DND-41 (cell line): ENCODE measurements around the gene PACRG.

Experiments used
- EZH2 ChIP-seq: IDR thresholded peaks from 3 replicates; pipeline ENCODE4 v1.6.1; 2012; ENCODE audit warnings: borderline replicate concordance, low read depth, mild to moderate bottlenecking, moderate library complexity, low read length, inconsistent platforms; ENCODE audit not compliant: severe bottlenecking
- TF ChIP-seq, protein P1 (sequence below): IDR thresholded peaks from 2 replicates; pipeline ENCODE4 v1.5.1; 2012; ENCODE audit warnings: borderline replicate concordance, low read length, moderate library complexity, mild to moderate bottlenecking; ENCODE audit not compliant: poor library complexity, severe bottlenecking; ENCODE audit errors: extremely low read depth

GRCh38 chr6:163182696-163183095 is 454.9 kb downstream of the PACRG start:
- TF ChIP-seq, protein P1, sequence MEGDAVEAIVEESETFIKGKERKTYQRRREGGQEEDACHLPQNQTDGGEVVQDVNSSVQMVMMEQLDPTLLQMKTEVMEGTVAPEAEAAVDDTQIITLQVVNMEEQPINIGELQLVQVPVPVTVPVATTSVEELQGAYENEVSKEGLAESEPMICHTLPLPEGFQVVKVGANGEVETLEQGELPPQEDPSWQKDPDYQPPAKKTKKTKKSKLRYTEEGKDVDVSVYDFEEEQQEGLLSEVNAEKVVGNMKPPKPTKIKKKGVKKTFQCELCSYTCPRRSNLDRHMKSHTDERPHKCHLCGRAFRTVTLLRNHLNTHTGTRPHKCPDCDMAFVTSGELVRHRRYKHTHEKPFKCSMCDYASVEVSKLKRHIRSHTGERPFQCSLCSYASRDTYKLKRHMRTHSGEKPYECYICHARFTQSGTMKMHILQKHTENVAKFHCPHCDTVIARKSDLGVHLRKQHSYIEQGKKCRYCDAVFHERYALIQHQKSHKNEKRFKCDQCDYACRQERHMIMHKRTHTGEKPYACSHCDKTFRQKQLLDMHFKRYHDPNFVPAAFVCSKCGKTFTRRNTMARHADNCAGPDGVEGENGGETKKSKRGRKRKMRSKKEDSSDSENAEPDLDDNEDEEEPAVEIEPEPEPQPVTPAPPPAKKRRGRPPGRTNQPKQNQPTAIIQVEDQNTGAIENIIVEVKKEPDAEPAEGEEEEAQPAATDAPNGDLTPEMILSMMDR: no peak
- no peak for TF ChIP-seq EZH2
